HG02981 (cell line): ENCODE results near the gene CPNE9.

Source experiments
- ATAC-seq: cut with Tn5 transposase; IDR thresholded peaks from one replicate; pipeline ENCODE4 v1.9.1; 2021; ENCODE audit warnings: mild to moderate bottlenecking, moderate library complexity; ENCODE audit not compliant: unreplicated experiment

Gene CPNE9

DNA sequence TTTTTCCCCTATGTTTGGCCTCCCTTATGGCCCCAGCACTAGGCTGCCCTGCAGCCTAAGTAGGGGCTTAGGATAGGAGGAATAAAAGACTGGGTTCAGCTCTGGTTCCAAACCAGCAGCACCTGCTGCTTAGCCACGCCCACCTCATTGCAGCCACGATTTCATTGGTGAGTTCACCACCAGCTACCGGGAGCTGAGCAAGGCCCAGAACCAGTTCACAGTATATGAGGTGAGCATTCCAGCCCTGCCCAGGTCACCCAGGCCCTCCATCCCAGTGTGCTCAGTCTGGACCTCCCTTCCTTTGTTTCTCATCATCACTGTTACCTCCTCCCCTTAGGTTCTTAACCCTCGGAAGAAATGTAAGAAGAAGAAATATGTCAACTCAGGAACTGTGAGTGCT, 11.5 kb downstream of the CPNE9 start:
- no peak for ATAC-seq

DNA sequence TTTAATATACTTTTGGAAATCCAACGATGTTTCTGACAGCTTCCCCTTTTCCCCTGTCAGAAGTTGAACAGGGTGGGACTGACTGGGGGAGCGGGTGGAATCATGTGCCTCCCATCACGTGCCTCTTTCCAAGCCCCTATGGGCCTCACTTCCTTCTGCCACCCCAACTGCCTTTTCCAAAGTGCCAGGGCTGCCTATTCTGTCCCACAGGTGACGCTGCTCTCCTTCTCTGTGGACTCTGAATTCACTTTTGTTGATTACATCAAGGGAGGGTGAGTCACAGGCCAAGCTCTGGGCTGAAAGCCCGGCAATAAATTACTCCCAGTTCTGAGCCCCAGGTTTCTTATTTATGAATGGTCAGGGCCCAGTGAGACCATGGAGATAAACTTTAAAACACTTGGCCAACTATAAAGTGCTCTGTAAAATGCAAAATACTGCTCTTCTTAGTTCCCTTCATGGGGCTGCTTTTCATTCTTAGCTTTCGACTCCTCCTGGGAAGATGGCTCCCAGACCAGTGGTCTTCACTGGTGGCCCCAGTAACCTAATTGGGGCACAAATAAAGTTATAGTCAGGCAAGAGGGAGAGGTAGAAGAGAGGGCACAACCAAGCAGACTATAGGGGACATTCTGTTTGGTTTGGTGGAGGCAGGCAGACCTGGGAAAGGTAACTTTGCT, 12.3 kb downstream of the CPNE9 start:
- no peak for ATAC-seq

DNA sequence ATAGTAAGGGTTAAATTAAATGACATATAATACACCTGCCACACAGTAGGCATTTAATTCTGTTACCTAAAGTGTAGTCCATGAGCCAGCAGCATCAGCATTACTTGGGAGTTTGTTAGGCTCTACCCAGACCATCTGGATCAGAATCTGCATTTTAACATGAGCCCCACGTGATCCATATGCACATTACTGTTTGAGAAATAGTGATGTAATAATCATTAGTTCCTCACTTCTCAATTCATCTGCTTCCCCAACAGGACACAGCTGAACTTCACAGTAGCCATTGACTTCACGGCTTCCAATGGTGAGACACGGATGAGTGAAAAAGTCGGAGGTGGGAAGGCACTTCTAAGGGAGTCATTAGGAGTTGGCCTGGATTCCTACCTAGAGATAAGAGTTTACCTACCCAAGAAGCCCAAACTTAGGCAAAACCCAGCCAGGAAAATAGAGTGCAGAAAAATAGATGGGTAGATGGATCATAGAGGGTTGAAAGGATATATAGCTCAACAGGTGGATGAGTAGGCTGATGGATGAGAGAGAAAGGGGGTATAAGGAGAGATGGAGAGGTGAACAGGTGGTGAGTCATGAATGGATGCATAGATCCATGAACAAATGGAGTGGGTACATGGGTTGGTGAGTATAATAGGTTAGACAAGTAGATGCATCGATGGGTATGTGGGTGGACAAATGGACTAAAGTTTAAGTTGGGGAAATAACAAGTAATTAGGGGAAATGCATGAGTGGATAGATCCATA, 13.3 kb downstream of the CPNE9 start:
- ATAC-seq: no peak

DNA sequence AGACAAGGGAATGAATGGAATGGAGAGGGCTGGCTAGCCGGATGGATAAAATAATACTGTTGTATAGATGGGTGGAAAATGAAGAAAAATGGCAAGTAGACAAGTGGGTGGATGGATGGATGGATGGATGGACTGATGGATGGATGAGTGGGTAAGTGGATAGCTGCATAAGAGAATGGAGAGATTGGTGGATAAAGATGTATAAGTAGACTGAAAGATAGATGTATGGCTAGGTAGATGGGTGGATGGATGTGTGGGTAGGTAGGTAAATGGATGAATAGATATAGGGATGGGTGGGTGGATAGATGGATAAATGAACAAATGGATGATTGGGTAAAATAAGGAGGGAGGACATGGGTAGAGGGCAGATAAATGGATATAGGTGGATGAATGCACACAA, 13.9 kb downstream of the CPNE9 start:
- ATAC-seq: no peak

DNA sequence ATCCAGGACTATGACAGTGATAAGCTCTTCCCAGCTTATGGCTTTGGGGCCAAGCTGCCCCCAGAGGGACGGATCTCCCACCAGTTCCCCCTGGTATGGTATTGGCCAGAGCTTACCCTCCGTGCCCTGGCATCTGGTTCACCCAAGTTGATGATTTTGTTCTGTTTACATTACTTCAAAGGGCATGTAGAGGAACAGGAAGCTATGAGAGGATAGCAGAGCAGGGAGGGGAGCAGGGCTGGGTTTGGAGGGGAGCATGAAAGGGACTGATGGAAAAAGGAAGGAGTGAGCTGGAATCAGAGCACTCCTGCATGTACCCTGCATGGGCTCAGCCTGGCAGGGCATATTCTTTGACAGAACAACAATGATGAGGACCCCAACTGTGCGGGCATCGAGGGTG, 14.5 kb downstream of the CPNE9 start:
- no peak for ATAC-seq

DNA sequence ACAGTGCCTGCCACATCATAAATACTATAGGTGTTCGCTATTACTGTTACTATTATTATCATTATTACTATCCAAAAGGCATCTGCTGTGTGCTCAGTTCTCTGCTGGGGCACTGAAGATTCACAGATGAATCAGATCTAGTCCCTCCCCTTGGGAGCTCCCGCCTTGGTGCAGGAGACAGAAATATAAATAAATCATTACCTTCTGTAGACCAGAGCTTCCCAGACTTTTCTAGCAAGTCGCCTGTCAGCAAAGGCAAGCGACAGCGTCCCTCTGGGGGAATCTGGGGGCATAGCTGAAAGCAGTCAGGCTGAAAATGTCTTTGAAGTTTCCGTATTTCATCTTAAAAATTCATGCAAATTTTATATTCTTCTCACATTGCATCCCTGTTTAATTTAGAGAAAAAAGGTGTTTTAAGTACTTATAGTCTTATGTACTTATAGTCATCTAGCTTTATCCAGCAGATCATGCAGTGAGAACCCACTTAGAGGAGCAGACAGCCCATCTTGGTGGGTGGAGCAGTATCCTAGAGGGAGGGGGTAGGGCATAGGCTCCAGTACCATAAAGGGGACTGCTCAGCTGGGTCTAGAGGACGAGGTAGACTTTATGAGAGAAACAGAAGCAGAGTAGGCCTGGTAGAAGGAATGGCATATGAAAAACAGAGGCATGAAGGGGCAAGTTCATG, 17.5 kb downstream of the CPNE9 start:
- no peak for ATAC-seq

DNA sequence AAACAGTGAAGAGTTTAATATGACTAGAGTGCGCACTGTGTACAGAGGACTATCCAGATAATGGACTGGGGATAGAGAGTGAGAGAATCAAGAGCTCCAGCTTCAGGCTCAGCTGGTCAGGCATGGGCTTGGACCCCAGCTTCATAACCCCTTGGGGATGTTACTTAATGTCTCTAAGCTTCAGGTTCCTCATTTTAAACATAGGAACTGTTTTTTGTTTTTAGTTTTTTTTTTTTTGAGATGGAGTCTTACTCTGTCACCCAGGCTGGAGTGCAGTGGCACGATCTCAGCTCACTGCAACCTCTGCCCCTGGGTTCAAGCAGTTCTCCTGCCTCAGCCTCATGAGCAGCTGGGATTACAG, 18.0 kb downstream of the CPNE9 start:
- no peak for ATAC-seq

DNA sequence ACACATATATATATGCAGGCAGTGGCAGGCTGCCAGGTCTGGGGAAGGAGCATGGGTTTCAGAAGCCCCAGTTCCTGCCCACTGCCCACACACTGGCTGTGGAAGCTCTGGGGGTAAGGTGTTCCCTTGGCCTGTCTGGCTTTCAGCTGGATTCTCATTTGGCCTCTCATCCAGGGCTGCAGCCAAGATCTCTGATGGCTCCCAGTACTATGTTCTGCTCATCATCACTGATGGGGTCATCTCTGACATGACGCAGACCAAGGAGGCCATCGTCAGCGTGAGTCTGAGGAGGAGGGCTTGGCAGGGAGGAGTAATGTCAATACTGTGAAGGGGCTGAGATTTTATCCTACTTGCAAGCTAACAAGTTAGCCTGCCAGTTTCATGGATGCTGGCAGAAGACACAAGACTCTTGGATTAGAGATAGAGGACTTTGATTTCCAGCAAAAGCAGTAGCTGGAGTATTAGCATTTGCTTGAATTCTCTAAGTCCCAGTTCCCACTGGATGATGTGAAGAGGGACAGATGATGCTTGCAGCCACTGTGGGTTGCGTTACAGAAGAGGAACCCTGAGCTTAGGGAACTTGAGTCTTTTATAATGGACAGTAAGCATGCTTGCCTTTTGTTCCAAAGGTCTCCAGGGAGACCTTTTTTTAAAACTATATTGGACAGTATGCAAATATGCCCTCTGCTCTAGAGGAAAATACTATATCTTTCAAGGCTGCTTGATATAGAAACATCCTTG, 22.3 kb downstream of the CPNE9 start:
- ATAC-seq: no peak

DNA sequence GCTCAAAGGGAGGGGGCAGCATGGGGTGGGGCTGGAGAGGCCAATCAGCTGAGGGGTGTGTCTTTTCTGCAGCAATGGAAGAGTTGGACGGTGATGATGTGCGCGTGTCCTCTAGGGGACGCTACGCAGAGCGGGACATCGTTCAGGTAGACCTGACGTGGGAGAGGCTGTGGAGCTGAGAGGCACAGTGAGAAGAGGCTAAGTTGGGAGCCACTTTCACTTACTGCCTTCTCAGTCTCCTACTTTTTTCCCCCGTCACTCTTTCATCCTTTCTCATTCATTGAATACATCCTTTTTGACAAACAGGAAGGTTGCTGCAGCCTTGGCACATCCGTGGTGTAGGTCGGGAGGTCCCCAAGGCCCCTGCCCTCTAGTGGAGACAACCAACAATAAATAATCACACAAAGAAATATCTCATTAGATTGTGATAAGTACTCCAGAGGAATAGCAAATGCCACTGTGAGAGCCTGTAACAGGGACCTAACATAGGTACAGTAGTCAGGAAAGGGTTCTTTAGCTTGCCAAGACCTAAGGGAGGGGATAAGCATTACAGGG, 23.5 kb downstream of the CPNE9 start:
- ATAC-seq: no peak

DNA sequence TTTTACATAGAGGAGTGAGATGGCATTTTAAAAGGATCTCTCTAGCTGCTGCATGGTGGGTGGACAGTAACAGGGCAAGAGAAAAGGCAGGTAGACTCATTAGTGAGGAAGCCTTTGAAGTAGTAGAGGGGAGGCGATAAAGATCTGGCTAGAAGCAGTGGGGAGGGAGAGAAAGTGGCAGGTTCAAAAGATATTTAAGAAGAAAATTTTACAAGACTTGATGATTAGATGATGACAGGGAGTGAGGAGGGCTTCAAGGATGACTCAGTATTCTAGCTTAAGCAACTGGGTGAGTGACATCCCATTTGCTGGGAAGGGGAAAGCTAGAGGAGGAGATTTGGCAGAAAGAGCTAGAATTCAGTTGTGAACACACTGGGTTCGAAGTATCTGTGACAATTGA, 24.1 kb downstream of the CPNE9 start:
- no peak for ATAC-seq

DNA sequence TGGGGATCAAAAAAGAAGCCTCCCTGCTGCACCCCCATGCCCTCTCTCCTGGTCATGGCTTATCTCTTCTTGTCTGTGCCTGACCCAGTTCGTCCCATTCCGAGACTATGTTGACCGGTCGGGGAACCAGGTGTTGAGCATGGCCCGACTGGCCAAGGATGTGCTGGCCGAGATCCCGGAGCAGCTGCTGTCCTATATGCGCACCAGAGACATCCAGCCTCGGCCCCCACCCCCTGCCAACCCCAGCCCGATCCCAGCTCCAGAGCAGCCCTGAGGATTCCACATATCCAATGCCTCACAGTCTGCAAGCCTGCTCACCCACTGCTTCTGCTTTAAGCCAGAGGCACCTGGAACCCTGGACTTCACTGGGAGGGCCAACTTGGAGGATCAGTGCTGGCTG, 25.8 kb downstream of the CPNE9 start:
- no peak for ATAC-seq

DNA sequence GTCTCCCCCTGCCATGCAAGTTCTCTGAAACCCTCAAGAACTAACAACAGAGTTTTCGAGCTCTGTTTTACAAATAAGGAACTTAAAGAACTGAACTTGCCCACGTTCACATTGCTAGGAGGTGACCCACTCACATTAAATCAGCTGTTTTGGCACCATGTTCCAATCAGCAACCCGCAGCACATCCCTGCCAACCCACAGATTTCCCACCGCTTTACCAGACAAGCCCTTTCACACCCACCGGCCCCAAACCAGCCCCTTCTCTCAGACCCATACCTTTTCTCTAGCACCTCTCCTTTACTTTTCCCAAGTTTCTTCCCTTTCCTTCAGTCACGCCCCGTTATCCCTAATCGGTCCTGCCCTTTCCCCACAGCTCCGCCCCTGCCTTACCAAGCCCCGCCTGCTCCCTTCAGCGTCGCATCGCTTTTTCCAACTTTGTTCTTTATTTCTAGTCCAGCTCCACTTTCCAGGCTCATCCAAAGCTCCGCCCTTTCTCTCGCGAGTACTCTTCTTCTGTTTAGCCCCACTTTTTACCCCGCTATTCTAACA, 27.1 kb downstream of the CPNE9 start:
- ATAC-seq: peak; percentile 30

DNA sequence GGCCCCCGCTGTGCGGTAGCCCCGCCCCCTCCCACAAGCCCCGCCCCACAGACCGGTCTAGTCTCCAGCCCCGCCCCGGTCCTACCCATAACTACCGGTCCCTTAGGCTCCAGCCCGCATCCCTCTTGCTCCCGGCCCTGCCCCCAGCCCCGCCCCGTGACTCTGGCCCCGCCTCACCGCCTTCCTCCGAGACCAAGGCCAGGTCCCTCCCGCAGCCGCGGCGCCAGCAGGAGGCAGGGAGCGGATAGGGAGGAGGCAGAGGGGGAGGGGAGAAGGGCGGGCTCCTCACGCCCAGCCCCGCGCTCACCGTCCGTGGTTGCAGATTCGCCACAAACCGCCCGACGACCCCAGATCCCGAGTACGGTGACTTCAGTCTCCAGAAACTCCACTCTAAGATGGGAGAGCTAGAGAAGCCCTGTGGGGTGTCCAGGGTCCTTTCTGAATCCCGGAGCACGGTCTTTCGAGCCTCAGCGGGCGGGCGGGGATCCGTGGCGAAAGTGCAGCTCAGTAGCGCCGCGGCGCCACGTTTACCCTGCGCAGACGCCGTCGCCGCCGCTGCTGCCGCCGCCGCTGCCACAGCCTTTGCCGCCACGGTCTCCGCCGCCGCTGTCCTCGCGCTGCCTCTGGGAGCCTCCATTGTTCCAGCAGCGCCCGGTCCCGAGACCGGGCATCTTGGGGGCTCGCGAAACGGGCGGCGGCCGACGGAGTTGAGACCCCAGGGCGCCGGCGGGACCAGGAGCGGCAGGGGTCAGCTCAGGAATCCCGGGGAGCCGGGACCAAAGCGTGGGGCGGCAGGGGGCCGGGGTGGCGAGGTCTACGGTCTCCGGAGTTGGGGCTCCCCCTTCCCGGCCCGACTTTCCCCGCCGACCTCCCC, 27.8 kb downstream of the CPNE9 start, which contains the start of gene BRPF1:
TSS of gene BRPF1 (plus strand) at position 530 of the 874 bp plus-strand sequence. CDS start 2,406 bp downstream, outside the sequence.
- ATAC-seq: peak; percentile 93

DNA sequence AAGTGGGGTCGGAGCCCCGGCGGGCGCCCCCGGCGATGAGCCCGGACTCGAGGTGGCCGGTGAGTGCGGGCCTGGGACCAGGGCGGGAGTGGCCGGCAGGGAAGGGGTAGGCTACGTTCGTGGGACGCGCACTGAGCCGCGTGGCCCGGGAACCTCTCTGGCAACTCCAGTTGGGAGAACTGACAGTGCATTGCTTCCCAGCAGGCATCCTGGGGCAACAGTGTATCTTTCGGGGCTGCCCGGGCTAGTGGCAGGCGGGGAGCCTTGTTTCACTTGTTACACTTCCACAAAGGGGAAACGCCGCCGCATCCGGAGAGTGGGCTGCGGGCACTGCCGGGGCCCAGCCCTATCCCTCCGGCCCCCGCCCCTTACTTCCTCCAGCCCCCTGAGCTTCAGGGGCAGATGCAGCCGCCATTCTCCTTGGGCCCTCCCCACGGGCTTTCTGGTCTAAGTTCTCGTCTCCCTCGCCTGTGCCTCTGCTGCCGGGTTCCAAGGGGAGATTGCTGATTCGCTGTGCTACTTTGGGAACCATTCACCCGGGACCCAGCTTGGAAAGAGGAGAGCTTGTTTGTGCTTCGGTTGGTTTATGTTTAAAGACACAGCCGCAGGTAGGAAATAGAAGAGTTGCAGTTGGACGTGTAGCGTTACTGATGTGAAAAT, 28.6 kb downstream of the CPNE9 start:
- no peak for ATAC-seq

DNA sequence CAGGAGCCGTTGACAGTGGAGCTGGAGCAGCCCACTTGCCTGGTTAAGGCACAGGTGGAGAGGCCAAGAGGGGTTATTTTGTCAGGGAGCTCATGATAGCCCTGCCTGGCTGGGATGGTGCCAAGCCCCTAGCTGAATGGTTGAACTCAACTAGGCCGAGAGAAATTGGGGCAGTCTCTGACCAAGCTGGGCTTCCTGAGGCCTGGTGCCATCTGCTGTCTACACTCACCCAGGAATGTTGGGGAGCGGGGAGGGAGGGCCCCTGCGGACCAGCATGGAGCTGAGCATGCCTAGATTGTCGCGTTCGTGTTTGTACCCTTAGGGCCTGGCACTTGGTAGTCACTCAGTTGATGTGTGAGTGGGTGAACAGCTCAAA, 29.1 kb downstream of the CPNE9 start:
- ATAC-seq: no peak

DNA sequence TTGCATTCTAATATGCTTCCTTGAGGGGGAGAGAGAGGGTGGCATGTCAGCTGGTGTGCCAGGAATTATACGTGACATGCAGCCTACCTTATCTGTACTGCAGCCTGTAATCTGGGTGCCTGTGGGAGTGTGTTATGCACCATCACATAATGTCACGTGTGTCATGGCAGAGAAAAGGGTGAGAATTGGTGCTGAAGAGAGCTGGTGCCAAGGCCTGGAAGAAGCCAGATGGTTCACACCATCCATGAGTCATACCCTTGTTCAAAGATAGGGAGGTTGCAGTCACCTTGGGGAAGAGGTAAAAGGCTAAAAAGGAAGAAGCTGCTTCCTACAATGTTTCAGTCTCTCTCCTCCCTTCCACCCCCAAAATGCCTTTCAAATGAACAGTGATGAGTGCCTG, 33.2 kb downstream of the CPNE9 start:
- ATAC-seq: no peak

DNA sequence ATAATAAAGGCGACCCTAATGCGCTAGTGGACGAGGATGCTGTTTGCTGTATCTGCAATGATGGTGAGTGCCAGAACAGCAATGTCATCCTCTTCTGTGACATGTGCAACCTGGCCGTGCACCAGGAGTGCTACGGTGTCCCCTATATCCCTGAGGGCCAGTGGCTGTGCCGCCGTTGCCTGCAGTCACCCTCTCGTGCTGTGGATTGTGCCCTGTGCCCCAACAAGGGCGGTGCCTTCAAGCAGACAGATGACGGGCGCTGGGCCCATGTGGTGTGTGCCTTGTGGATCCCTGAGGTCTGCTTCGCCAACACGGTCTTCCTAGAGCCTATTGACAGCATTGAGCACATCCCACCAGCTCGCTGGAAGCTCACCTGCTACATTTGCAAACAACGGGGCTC, 35.5 kb downstream of the CPNE9 start:
- ATAC-seq: no peak

DNA sequence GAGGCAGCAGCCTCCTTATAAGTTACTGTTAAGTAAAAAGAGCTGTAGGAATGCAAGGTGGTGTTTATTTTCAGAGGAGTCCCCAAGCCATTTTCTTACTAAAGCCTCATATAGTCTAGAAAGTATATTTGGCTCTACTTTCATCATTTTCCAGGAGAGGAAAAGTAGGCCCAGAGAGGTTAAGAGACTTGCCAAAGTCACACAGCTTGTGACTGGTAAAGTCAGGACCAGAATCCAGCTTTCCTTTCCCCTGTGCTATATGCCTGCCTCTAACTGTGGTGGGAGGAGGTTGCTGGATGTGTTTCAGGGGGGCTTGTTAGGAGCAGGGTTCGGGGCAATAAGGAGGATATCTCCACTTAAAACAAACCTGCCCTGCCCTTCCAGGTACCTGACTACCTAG, 38.9 kb downstream of the CPNE9 start:
- ATAC-seq: no peak

DNA sequence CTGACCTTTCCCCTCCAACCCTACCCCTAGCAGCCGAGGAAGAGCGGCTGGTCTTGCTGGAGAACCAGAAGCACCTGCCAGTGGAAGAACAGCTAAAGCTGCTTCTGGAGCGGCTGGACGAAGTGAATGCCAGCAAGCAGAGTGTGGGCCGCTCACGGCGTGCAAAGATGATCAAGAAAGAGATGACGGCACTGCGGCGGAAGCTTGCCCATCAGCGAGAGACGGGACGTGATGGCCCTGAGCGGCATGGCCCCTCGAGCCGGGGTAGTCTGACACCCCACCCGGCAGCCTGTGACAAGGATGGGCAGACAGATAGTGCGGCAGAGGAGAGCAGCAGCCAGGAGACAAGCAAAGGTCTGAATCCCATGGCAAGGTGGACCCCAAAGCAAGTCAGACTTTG, 39.9 kb downstream of the CPNE9 start:
- ATAC-seq: no peak
